Ectodermal cell (in vitro differentiated cells): ENCODE results near the gene KIAA1671.

Experiments used
- H3K27ac ChIP-seq: 2 replicates; pipeline ENCODE4 v1.7.0; 2013; ENCODE audit warnings: mild to moderate bottlenecking, low read depth, low read length; ENCODE audit not compliant: insufficient read depth, poor library complexity, severe bottlenecking
- H3K27me3 ChIP-seq: 2 replicates; pipeline ENCODE4 v1.7.0; 2013; ENCODE audit warnings: mild to moderate bottlenecking, low read length; ENCODE audit not compliant: insufficient read depth, control insufficient read depth, poor library complexity, severe bottlenecking
- H3K36me3 ChIP-seq: one replicate; pipeline ENCODE4 v1.7.0; 2013; ENCODE audit warnings: low read length; ENCODE audit not compliant: control insufficient read depth, insufficient read depth
- H3K4me1 ChIP-seq: one replicate; pipeline ENCODE4 v1.7.0; 2013; ENCODE audit warnings: low read length; ENCODE audit not compliant: control insufficient read depth, insufficient read depth
- H3K4me3 ChIP-seq: 2 replicates; pipeline ENCODE4 v1.7.0; 2013; ENCODE audit warnings: low read depth, low read length, control low read depth; ENCODE audit not compliant: insufficient read depth
- H3K9me3 ChIP-seq: 2 replicates; pipeline ENCODE4 v1.7.0; 2013; ENCODE audit warnings: mild to moderate bottlenecking, low read length, moderate library complexity; ENCODE audit not compliant: control insufficient read depth
- WGBS, 2 experiments: methylation state at CpG; one replicate each; pipeline ENCODE4 v1.1.7; 2013; ENCODE audit warnings: missing lambda C conversion rate in 2 of 2; 5-methylcytosine and 5-hydroxymethylcytosine counted together

The KIAA1671 gene

GRCh38 chr22:25083807-25084200 lies 131.3 kb downstream of the KIAA1671 start:
- 57% methylated on average over 6 of the region's 6 CpGs for WGBS, 2 experiments
- H3K27ac ChIP-seq: no peak overlapping the region
- no peak overlapping the region for H3K4me3 ChIP-seq
- H3K9me3 ChIP-seq: no peaks in the 10 kb centered on the region
- H3K27me3 ChIP-seq: no peaks in the 10 kb centered on the region
- peaks cover 5% of the 10 kb centered on the region for H3K4me1 ChIP-seq
- no peaks in the 10 kb centered on the region for H3K36me3 ChIP-seq

GRCh38 chr22:25084405-25085107 lies 132.0 kb downstream of the KIAA1671 start:
- Histone ChIP-seq H3K27ac (no peak overlapping the region), H3K36me3 (no peaks in the 10 kb centered on the region), H3K9me3 (no peaks in the 10 kb centered on the region), H3K27me3 (no peaks in the 10 kb centered on the region), H3K4me3 (no peak overlapping the region), H3K4me1 (peaks cover 5% of the 10 kb centered on the region)
- 93 to 97% methylated on average over 9 of the region's 9 CpGs for WGBS, 2 experiments

GRCh38 chr22:25085156-25085555 lies 132.6 kb downstream of the KIAA1671 start:
- Histone ChIP-seq H3K9me3 (no peaks in the 10 kb centered on the region), H3K36me3 (no peaks in the 10 kb centered on the region), H3K4me1 (peaks cover 5% of the 10 kb centered on the region), H3K27me3 (no peaks in the 10 kb centered on the region), H3K27ac (no peak overlapping the region), H3K4me3 (no peak overlapping the region)
- WGBS, 2 experiments: 82 to 91% methylated on average over 6 of the region's 6 CpGs

- no peaks in the 10 kb centered on the region for H3K27me3 ChIP-seq
- H3K4me3 ChIP-seq: no peak overlapping the region
- WGBS, 2 experiments: 90 to 91% methylated on average over 14 of the region's 14 CpGs
- H3K27ac ChIP-seq: no peak overlapping the region
- peaks cover 5% of the 10 kb centered on the region for H3K4me1 ChIP-seq
- H3K9me3 ChIP-seq: no peaks in the 10 kb centered on the region
- no peaks in the 10 kb centered on the region for H3K36me3 ChIP-seq
These were observed 133.7 kb downstream of the KIAA1671 start for GRCh38 chr22:25085930-25086901.

- Histone ChIP-seq H3K4me1 (peaks cover 5% of the 10 kb centered on the region), H3K4me3 (no peak overlapping the region), H3K27me3 (no peaks in the 10 kb centered on the region), H3K36me3 (no peaks in the 10 kb centered on the region), H3K27ac (no peak overlapping the region), H3K9me3 (no peaks in the 10 kb centered on the region)
- 94 to 99% methylated on average over 5 of the region's 5 CpGs for WGBS, 2 experiments
These were observed 134.4 kb downstream of the KIAA1671 start for GRCh38 chr22:25086902-25087282.

GRCh38 chr22:25090225-25090890 lies 137.8 kb downstream of the KIAA1671 start:
- H3K4me3 ChIP-seq: no peak overlapping the region
- no peaks in the 10 kb centered on the region for H3K36me3 ChIP-seq
- WGBS, 2 experiments: 91 to 93% methylated on average over 9 of the region's 9 CpGs
- no peaks in the 10 kb centered on the region for H3K27me3 ChIP-seq
- no peaks in the 10 kb centered on the region for H3K4me1 ChIP-seq
- H3K27ac ChIP-seq: no peak overlapping the region
- H3K9me3 ChIP-seq: no peaks in the 10 kb centered on the region

GRCh38 chr22:25091458-25091857 lies 138.9 kb downstream of the KIAA1671 start:
- Histone ChIP-seq H3K9me3 (no peaks in the 10 kb centered on the region), H3K27me3 (no peaks in the 10 kb centered on the region), H3K4me1 (peaks cover 7% of the 10 kb centered on the region), H3K4me3 (no peak overlapping the region), H3K27ac (no peak overlapping the region), H3K36me3 (no peaks in the 10 kb centered on the region)
- 95 to 96% methylated on average over 9 of the region's 9 CpGs for WGBS, 2 experiments

- WGBS, 2 experiments: 90 to 91% methylated on average over 4 of the region's 4 CpGs
- H3K4me3 ChIP-seq: no peak overlapping the region
- no peaks in the 10 kb centered on the region for H3K36me3 ChIP-seq
- H3K27me3 ChIP-seq: no peaks in the 10 kb centered on the region
- no peaks in the 10 kb centered on the region for H3K9me3 ChIP-seq
- no peak overlapping the region for H3K27ac ChIP-seq
- peaks cover 7% of the 10 kb centered on the region for H3K4me1 ChIP-seq
These were observed 139.6 kb downstream of the KIAA1671 start for GRCh38 chr22:25092119-25092518.

GRCh38 chr22:25094579-25094978 lies 142.1 kb downstream of the KIAA1671 start:
- peaks cover 19% of the 10 kb centered on the region for H3K4me1 ChIP-seq
- H3K4me3 ChIP-seq: no peak overlapping the region
- H3K27me3 ChIP-seq: no peaks in the 10 kb centered on the region
- no peaks in the 10 kb centered on the region for H3K36me3 ChIP-seq
- H3K9me3 ChIP-seq: no peaks in the 10 kb centered on the region
- no peak overlapping the region for H3K27ac ChIP-seq
- whole genome bisulfite sequencing, 2 experiments: 83 to 86% methylated on average over 6 of the region's 6 CpGs

GRCh38 chr22:25095869-25096268 lies 143.4 kb downstream of the KIAA1671 start:
- 84 to 88% methylated on average over 7 of the region's 7 CpGs for WGBS, 2 experiments
- no peak overlapping the region for H3K27ac ChIP-seq
- H3K9me3 ChIP-seq: no peaks in the 10 kb centered on the region

More at GRCh38 chr22:25095869-25096268, 143.4 kb downstream of the KIAA1671 start:
- peaks cover 19% of the 10 kb centered on the region for H3K4me1 ChIP-seq
- no peaks in the 10 kb centered on the region for H3K36me3 ChIP-seq
- no peak overlapping the region for H3K4me3 ChIP-seq
- H3K27me3 ChIP-seq: no peaks in the 10 kb centered on the region
